Endothelial cell of umbilical vein (primary cell): ENCODE measurements around the gene SLC10A1. TPM values are rescaled to one million over a fixed set of nuclear protein-coding genes. Genes with fewer than 3 reads are reported as not detected.

Experiments used
- BruUV-seq: library from RNA; stranded (reverse); fragments of 400-500 nt; replicated peaks from 2 replicates; lab custom pipeline; 2021; lab: Mats Ljungman, UMichigan
- CTCF ChIA-PET: fragments of 300-600, 350-600 bp; sonication (Branson Sonifier 250); formaldehyde crosslinking; loops from one replicate; lab custom pipeline; 2021; ENCODE audit warnings: antibody characterized with exemption, inconsistent platforms; lab: Charles Lee
- POLR2A ChIA-PET: fragments of 300-600, 350-600 bp; sonication (Branson Sonifier 250); formaldehyde crosslinking; loops from one replicate; lab custom pipeline; 2021; ENCODE audit warnings: antibody characterized with exemption, inconsistent platforms; lab: Charles Lee
- DNase-seq: peaks from one replicate; pipeline ENCODE4 v3.0.0-alpha.2; 2011; ENCODE audit warnings: low read depth, low spot score
- FAIRE-seq: peaks from 2 replicates; lab custom pipeline; 2011; peaks lifted over from hg19 to GRCh38; lab: Jason Lieb, UNC
- H2AFZ ChIP-seq: 2 replicates; pipeline ENCODE4 v1.6.0; 2012; ENCODE audit warnings: low read depth, low read length, control low read depth, inconsistent platforms
- H3K27ac ChIP-seq: 2 replicates; pipeline ENCODE4 v1.5.1; 2011; ENCODE audit warnings: low read depth, mild to moderate bottlenecking, control low read depth, low read length, moderate library complexity; ENCODE audit not compliant: insufficient read depth
- H3K27me3 ChIP-seq, 2 experiments: 2 replicates each; pipeline versions ENCODE4 v1.6.0 to v1.6.1; 2011; ENCODE audit warnings: low read length in 2 of 2, mixed read lengths in 1 of 2; ENCODE audit not compliant: control insufficient read depth in 2 of 2, insufficient read depth in 2 of 2
- H3K36me3 ChIP-seq, 2 experiments: 2 replicates in 1 of 2; 3 replicates in 1 of 2; pipeline ENCODE4 v1.5.1; 2011; ENCODE audit warnings: low read length in 2 of 2, mild to moderate bottlenecking in 1 of 2, moderate library complexity in 1 of 2; ENCODE audit not compliant: control insufficient read depth in 2 of 2, insufficient read depth in 2 of 2; ENCODE audit errors: extremely low read depth in 1 of 2
- H3K4me1 ChIP-seq: 3 replicates; pipeline ENCODE4 v1.5.1; 2011; ENCODE audit warnings: mild to moderate bottlenecking, low read length; ENCODE audit not compliant: control insufficient read depth, insufficient read depth; ENCODE audit errors: extremely low read depth
- H3K4me2 ChIP-seq: 2 replicates; pipeline ENCODE4 v1.6.1; 2011; ENCODE audit warnings: low read length, control low read depth, mixed read lengths; ENCODE audit not compliant: insufficient read depth
- H3K4me3 ChIP-seq, 3 experiments: fragments of 200-600 bp in 1 of 3; sonication (generic), shearing (Covaris generic) in 1 of 3; replicated peaks in 1 of 3; 2 replicates each; pipeline ENCODE4 v1.5.1; 2011 to 2016; ENCODE audit warnings: control low read depth in 3 of 3, low read length in 3 of 3, mild to moderate bottlenecking in 2 of 3, inconsistent platforms in 1 of 3, low read depth in 1 of 3, moderate library complexity in 1 of 3; ENCODE audit not compliant: insufficient read depth in 1 of 3
- H3K79me2 ChIP-seq: 2 replicates; pipeline ENCODE4 v1.6.0; 2012; ENCODE audit warnings: low read length, inconsistent platforms; ENCODE audit not compliant: control insufficient read depth, insufficient read depth
- H3K9ac ChIP-seq: replicated peaks from 2 replicates; pipeline ENCODE3; 2011; ENCODE audit warnings: low read length, control low read depth; ENCODE audit not compliant: insufficient read depth; ENCODE audit errors: extremely low read depth
- H3K9me1 ChIP-seq: replicated peaks from 3 replicates; pipeline ENCODE4 v1.6.0; 2011; ENCODE audit warnings: mild to moderate bottlenecking, low read length; ENCODE audit not compliant: control insufficient read depth, insufficient read depth; ENCODE audit errors: extremely low read depth
- H3K9me3 ChIP-seq: replicated peaks from 2 replicates; pipeline ENCODE4 v1.5.1; 2012; ENCODE audit warnings: low read length, inconsistent platforms; ENCODE audit not compliant: control insufficient read depth, insufficient read depth
- H4K20me1 ChIP-seq: replicated peaks from 2 replicates; pipeline ENCODE3; 2011; ENCODE audit warnings: mild to moderate bottlenecking, low read length; ENCODE audit not compliant: control insufficient read depth, insufficient read depth; ENCODE audit errors: extremely low read depth
- EZH2 ChIP-seq: IDR thresholded peaks from 2 replicates; pipeline ENCODE4 v1.6.1; 2012; ENCODE audit warnings: borderline replicate concordance, low read depth, mild to moderate bottlenecking, moderate library complexity, low read length, inconsistent platforms; ENCODE audit not compliant: severe bottlenecking
- FOS ChIP-seq: IDR thresholded peaks from 2 replicates; pipeline ENCODE4 v1.6.1; 2011; ENCODE audit warnings: mild to moderate bottlenecking, low read length, moderate library complexity, borderline replicate concordance; ENCODE audit not compliant: insufficient read depth
- GATA2 ChIP-seq: IDR thresholded peaks from 2 replicates; pipeline ENCODE4 v1.7.0; 2011; ENCODE audit warnings: low read depth, mild to moderate bottlenecking, moderate library complexity, mixed read lengths, low read length; ENCODE audit not compliant: insufficient read length, insufficient read depth
- JUN ChIP-seq: IDR thresholded peaks from 2 replicates; pipeline ENCODE4 v1.6.1; 2011; ENCODE audit warnings: borderline replicate concordance, low read depth; ENCODE audit not compliant: insufficient read length, insufficient read depth
- MYC ChIP-seq: IDR thresholded peaks from one replicate; pipeline ENCODE4 v1.6.1; 2011; ENCODE audit warnings: mild to moderate bottlenecking, low read depth, low read length
- POLR2A ChIP-seq: IDR thresholded peaks from 2 replicates; pipeline ENCODE4 v1.6.1; 2012; ENCODE audit warnings: low read depth, mild to moderate bottlenecking, control low read depth, low read length
- POLR2AphosphoS5 ChIP-seq: IDR thresholded peaks from 2 replicates; pipeline ENCODE4 v1.6.1; 2012; ENCODE audit warnings: low read depth, mild to moderate bottlenecking, control low read depth, low read length, moderate library complexity; ENCODE audit not compliant: insufficient read depth
- dilution Hi-C: fragments of 300-500 bp; cut with MboI; formaldehyde crosslinking; loops from one replicate; pipeline ENCODE4 v1.15.0; 2019; ENCODE audit warnings: low sequenced_read_pairs; ENCODE audit not compliant: extremely low pct_ligation_motif_present
- intact Hi-C: fragments of 100-400 bp; cut with micrococcal nuclease; formaldehyde crosslinking; loops from one replicate; pipeline ENCODE4 v1.10.0; 2022
- polyA plus RNA-seq, 4 experiments: library from polyadenylated mRNA; depleted of rRNA in 3 of 4; stranded (reverse) in 3 of 4; unstranded in 1 of 4; fragments of >200 nt; gene quantifications; 2 replicates each; pipeline versions ENCODE4 v1.2.1 to v1.2.3, GENCODE V29; 2011 to 2012; ENCODE audit warnings: missing spikeins in 1 of 4
- total RNA-seq: library from RNA; stranded (reverse); gene quantifications from 2 replicates; pipeline ENCODE4 v1.2.3, GENCODE V29; 2021
- TF ChIP-seq, protein P1 (sequence below): IDR thresholded peaks from 2 replicates; pipeline ENCODE4 v1.6.1; 2011; ENCODE audit not compliant: insufficient read depth, insufficient read length
- TF ChIP-seq, protein P2 (sequence below), 2 donors: IDR thresholded peaks; 1 replicate in 1 of 2; 2 replicates in 1 of 2; pipeline ENCODE4 v1.5.1; 2011; ENCODE audit warnings: low read length in 2 of 2, mild to moderate bottlenecking in 2 of 2, moderate library complexity in 2 of 2, control low read depth in 1 of 2, inconsistent platforms in 1 of 2, low read depth in 1 of 2; ENCODE audit not compliant: insufficient read depth in 1 of 2; ENCODE audit errors: extremely low read depth in 1 of 2

The SLC10A1 gene
- total and polyA plus RNA-seq, 2 donors (not counting 3 experiments of a cell fraction or from before 2014, with no cell fraction given), result not detected

DNA sequence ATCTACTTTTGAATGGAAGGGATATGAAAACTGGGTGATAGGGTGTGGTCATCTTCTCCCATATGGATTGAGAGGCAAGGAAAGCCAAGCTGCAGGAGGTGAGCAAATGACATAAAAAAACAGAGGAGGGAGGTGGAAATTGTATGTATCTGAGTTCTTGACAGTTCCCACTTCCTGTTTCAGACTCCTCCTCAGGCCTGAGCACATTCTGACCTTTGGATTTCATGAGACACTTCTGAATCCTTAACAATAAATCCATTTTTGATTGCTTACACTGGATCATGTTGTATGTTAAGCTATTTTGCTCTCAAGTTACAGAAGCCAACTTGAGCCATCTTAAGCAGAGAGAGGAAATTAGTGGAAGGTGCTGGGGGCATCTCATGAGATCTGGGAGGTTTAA is 41.7 kb downstream of the SLC10A1 start:
- ChIA-PET CTCF (interaction anchor here (0.6 to 1.7 kb wide), 3 partner anchors 11 to 109 kb away, joined by 3 to 5 read pairs (median 3); no protein-coding TSS in a partner anchor), POLR2A (no interaction called here)
- H2AFZ ChIP-seq, result no peak overlapping the region
- intact Hi-C loops (no loop called here), dilution Hi-C loops (no loop called here)
- TF ChIP-seq GATA2 (no peak), JUN (no peak), POLR2AphosphoS5 (no peak), POLR2A (no peak), FOS (no peak), EZH2 (no peak), MYC (no peak)
- TF ChIP-seq, protein P1, sequence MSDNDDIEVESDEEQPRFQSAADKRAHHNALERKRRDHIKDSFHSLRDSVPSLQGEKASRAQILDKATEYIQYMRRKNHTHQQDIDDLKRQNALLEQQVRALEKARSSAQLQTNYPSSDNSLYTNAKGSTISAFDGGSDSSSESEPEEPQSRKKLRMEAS, result no peak
- TF ChIP-seq, protein P2, sequence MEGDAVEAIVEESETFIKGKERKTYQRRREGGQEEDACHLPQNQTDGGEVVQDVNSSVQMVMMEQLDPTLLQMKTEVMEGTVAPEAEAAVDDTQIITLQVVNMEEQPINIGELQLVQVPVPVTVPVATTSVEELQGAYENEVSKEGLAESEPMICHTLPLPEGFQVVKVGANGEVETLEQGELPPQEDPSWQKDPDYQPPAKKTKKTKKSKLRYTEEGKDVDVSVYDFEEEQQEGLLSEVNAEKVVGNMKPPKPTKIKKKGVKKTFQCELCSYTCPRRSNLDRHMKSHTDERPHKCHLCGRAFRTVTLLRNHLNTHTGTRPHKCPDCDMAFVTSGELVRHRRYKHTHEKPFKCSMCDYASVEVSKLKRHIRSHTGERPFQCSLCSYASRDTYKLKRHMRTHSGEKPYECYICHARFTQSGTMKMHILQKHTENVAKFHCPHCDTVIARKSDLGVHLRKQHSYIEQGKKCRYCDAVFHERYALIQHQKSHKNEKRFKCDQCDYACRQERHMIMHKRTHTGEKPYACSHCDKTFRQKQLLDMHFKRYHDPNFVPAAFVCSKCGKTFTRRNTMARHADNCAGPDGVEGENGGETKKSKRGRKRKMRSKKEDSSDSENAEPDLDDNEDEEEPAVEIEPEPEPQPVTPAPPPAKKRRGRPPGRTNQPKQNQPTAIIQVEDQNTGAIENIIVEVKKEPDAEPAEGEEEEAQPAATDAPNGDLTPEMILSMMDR (IDR thresholded peaks at IDR 0.05; ENCODE audit: extremely low read depth in 1 of 2, insufficient read depth in 1 of 2, low read depth in 1 of 2, low read length in 2 of 2), result no peak
- H3K9me1 ChIP-seq, result no peaks in the 10 kb centered on the region
- no peak overlapping the region for H3K9ac ChIP-seq
- H3K27ac ChIP-seq, result no peak overlapping the region
- no peaks in the 10 kb centered on the region for H3K9me3 ChIP-seq
- BruUV-seq, result no TSS peak
- H3K4me1 ChIP-seq, result peaks cover 3% of the 10 kb centered on the region
- no peaks in the 10 kb centered on the region for H3K27me3 ChIP-seq
- no peaks in the 10 kb centered on the region for H3K79me2 ChIP-seq
- no peak for FAIRE-seq
- H3K4me3 ChIP-seq, result no peak overlapping the region
- H3K4me2 ChIP-seq, result no peak overlapping the region
- no peaks in the 10 kb centered on the region for H4K20me1 ChIP-seq
- no peak for DNase-seq
- no peaks in the 10 kb centered on the region for H3K36me3 ChIP-seq
